ENCODE measurements around the gene FANCM. TPM values are rescaled to one million over a fixed set of nuclear protein-coding genes. Genes with fewer than 3 reads are reported as not detected.

Gene FANCM, protein sequence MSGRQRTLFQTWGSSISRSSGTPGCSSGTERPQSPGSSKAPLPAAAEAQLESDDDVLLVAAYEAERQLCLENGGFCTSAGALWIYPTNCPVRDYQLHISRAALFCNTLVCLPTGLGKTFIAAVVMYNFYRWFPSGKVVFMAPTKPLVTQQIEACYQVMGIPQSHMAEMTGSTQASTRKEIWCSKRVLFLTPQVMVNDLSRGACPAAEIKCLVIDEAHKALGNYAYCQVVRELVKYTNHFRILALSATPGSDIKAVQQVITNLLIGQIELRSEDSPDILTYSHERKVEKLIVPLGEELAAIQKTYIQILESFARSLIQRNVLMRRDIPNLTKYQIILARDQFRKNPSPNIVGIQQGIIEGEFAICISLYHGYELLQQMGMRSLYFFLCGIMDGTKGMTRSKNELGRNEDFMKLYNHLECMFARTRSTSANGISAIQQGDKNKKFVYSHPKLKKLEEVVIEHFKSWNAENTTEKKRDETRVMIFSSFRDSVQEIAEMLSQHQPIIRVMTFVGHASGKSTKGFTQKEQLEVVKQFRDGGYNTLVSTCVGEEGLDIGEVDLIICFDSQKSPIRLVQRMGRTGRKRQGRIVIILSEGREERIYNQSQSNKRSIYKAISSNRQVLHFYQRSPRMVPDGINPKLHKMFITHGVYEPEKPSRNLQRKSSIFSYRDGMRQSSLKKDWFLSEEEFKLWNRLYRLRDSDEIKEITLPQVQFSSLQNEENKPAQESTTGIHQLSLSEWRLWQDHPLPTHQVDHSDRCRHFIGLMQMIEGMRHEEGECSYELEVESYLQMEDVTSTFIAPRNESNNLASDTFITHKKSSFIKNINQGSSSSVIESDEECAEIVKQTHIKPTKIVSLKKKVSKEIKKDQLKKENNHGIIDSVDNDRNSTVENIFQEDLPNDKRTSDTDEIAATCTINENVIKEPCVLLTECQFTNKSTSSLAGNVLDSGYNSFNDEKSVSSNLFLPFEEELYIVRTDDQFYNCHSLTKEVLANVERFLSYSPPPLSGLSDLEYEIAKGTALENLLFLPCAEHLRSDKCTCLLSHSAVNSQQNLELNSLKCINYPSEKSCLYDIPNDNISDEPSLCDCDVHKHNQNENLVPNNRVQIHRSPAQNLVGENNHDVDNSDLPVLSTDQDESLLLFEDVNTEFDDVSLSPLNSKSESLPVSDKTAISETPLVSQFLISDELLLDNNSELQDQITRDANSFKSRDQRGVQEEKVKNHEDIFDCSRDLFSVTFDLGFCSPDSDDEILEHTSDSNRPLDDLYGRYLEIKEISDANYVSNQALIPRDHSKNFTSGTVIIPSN (N-terminal part only)
- total RNA-seq = 4.2 and 4.8 TPM in 2 replicates

DNA sequence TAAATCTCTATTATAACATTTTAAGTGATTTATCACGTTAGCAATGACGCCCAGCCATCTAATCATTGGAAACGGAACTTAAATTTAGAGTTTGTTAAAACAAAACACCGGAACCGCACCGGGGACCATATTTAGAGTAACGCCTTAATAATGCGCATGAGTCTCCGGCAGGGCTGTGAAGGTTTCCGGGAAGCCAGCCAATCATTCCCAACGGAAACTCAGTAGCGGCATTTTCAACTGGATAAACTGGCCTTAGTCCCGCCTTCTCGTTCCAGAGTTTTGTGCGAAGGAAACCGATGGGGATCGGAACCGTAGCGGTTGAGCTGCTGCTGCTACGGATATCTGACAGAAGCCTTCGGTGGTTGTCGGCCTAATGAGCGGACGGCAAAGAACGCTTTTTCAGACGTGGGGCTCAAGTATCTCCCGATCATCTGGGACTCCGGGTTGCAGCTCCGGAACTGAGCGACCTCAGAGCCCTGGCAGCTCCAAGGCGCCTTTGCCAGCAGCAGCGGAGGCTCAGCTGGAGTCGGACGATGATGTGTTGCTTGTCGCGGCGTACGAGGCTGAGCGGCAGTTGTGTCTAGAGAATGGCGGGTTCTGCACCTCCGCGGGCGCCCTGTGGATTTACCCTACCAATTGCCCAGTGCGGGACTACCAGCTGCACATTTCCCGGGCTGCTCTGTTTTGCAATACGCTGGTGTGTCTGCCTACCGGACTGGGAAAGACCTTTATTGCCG lies at the start of gene FANCM:
Gene FANCM, plus strand, starts transcription at position 272 of the 737 bp plus-strand sequence. Its CDS starts 102 bp downstream, at position 374.

DNA sequence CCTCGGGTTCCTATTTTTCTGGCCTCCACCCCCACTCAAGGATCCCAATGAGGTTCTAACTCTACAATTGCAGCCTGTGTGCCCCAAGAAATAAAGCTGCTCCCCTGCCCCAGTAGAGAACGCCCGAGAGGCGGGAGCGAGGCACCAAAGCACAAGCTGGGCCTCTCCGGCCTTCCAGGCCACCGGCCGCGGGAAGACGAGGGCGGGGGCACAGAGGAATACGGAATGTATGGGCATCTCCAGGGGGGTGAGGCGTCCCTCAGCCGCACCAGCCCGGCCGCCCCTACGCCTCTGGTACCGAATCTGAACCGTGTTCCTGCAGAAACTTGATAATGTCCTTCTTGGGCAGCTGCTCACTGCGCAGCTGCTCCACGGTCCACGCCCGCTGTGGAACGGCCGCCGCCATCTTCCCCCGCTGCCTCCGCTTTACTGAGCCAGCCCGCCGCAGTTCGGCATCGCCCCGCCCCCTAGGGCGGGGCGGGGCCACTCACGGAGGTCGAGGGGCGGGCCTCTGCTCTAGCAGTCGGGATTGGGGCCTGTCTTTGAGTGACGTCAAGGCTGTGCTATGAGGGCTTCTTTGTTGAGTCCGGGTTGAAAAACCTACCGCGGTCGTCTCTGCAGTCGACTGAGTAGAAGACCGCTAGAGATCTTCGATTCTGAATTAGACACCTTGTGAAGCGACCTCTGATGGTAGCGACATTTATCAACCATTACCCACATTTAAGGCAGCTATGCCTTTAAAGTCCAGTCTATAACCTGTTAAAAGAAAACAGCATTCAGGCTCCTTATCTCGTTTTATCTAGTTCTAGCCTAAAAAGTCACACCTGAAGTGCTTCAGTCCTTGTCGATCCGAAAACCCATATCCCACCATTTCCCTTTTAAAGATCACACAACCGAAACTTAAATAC lies 1.4 kb upstream of the FANCM start, which contains the start of gene FKBP3:
Gene FKBP3, minus strand, starts transcription at position 431 of the 908 bp plus-strand sequence. Its CDS starts 25 bp downstream, at position 406.

Other genes starting within 250 kb of the FANCM start
- gene KLHL28, start 174.0 kb upstream of the FANCM start, total RNA-seq = 11.8 and 13.9 TPM in 2 replicates
- 17.6 and 23.7 TPM in 2 replicates for gene TOGARAM1, start 173.7 kb upstream of the FANCM start, total RNA-seq
- 24.8 and 30.4 TPM in 2 replicates for gene PRPF39, start 51.8 kb upstream of the FANCM start, total RNA-seq
- 13.2 and 17.3 TPM in 2 replicates for gene FKBP3, start 1.4 kb upstream of the FANCM start, total RNA-seq
- gene MIS18BP1, start 117.3 kb downstream of the FANCM start, total RNA-seq = 10.8 and 18.7 TPM in 2 replicates